ENCODE results near the gene RAB3D. TPM values are rescaled to one million over a fixed set of nuclear protein-coding genes. Genes with fewer than 3 reads are reported as not detected.
"Not testable (repeated sequence)": the region's sequence is repeated elsewhere in the genome, so short reads cannot be mapped to it uniquely, and the experiment has no call there.

RAB3D gene, protein sequence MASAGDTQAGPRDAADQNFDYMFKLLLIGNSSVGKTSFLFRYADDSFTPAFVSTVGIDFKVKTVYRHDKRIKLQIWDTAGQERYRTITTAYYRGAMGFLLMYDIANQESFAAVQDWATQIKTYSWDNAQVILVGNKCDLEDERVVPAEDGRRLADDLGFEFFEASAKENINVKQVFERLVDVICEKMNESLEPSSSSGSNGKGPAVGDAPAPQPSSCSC
- polyA plus RNA-seq (2012; ENCODE audit: low read depth, missing spikeins) = 1.9 TPM

DNA sequence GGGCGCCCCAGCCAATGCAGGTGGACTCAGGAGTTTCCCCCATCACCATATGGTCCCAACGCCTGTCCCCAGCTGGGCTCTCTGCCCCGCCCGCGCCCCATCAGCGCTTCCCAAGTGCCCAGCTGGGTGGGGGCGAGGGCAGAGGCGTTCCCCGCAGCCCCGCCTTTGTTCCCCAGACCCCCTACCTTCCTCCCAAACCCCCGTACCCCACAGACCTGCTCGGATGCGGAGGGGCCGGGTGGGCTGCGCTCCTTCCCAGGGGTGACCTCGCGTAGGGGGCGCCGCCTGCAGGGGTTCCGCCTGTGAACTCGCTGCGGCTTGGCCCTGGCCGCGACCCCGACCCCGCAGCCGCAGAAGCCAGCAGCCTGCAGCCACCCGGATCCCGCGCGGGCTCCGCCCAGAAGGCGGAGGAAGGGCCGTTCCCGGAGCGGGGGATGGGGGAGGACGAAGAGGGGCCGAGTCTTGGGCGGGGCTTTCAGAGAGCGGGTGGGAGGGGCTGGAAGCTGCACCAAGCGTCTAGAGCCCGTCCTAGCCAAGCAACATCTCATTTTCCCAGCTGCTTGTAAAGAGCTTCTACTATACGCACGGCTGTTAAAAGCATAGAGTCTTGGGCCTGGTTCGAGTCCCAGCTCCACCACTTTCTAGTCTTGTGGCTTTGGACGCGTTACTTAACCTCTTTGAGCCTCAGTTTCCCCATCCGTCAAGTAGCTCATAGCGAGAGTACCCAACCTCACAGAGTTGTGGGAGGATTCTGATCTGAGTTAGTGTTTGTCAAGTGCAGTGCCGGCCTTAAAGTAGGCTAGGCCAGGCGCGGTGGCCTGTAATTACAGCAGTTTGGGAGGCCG, at the start of gene RAB3D:
Gene RAB3D (minus strand): TSS at position 404 of the 845 bp plus-strand sequence. CDS start 2,258 bp downstream, outside the sequence.
- peak; percentile 94 for FAIRE-seq
- peak; percentile 96 for DNase-seq (ENCODE audit: insufficient read length, low spot score)
- TF ChIP-seq SPI1 (IDR thresholded peaks at IDR 0.05; ENCODE audit: low read depth, low read length) (no peak), POLR2AphosphoS5 (IDR thresholded peaks at IDR 0.05; ENCODE audit: low read depth, low read length) (no peak), POU2F2 (IDR thresholded peaks at IDR 0.05; ENCODE audit: low read depth, low read length) (no peak), POLR2A (IDR thresholded peaks at IDR 0.05; ENCODE audit: low read depth, low read length) (no peak), TAF1 (IDR thresholded peaks at IDR 0.05; ENCODE audit: low read depth, low read length) (no peak), PAX5 (IDR thresholded peaks at IDR 0.05; ENCODE audit: insufficient read depth, low read length, severe bottlenecking) (no peak)

DNA sequence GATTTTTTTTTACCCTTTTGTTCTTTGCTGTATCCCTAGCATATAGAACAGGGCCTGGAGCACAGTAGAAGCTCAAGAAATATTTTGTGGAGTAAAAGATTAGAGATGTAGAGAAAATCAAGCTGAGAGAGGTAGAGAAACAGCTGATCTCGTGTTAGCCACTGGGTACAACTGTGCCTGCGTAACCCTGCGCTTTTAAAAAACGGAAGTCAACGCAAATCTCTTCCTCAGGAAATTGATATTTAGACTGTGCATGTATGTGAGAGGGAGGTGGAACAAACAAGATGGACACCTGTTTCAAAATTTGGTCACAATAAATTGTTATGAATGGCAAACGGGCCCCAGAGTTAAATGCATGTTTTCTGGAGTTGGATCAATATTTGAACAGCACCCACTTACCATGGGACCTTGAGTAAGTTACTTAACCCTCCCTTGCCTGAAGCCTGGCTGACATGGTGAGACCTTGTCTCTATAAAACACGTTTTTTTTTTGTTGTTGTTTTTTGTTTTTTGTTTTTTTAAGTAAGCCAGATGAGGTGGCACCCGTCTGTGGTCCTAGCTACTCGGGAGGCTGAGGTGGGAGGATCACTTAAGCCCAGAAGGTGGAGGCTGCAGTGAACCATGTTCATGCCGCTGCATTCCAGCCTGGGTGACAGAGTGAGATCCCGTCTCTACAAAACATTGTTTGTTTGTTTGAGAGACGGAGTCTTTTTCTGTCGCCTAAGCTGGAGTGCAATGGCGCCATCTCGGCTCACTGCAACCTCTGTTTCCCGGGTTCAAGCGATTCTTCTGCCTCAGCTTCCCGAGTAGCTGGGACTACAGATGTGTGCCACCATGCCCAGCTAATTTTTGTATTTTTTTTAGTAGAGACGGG, 47.9 kb upstream of the RAB3D start:
- DNase-seq (ENCODE audit: insufficient read length, low spot score) (no peak), FAIRE-seq (no peak)
- TF ChIP-seq PAX5 (IDR thresholded peaks at IDR 0.05; ENCODE audit: insufficient read depth, low read length, severe bottlenecking) (no peak), POLR2AphosphoS5 (IDR thresholded peaks at IDR 0.05; ENCODE audit: low read depth, low read length) (no peak), SPI1 (IDR thresholded peaks at IDR 0.05; ENCODE audit: low read depth, low read length) (peak; percentile 1; the same call in 1 of the 2 replicates), POU2F2 (IDR thresholded peaks at IDR 0.05; ENCODE audit: low read depth, low read length) (no peak), TAF1 (IDR thresholded peaks at IDR 0.05; ENCODE audit: low read depth, low read length) (no peak), POLR2A (IDR thresholded peaks at IDR 0.05; ENCODE audit: low read depth, low read length) (no peak)

DNA sequence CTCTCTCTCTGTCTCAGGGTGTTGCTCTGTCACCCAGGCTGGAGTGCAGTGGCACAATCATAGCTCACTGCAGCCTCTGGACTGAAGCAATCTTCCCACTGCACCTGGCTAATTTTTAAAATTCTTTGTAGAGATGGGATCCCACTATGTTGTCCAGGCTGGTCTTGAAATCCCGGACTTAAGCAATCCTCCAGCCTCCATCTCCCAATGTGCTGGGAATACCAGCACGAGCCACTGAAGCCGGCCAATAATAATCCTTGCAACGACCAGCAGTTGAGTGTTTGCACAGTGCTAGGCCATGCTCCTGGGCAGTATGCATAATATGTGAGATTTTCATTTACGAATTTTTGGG, 45.3 kb upstream of the RAB3D start:
- TF ChIP-seq POLR2AphosphoS5 (IDR thresholded peaks at IDR 0.05; ENCODE audit: low read depth, low read length) (no peak), POLR2A (IDR thresholded peaks at IDR 0.05; ENCODE audit: low read depth, low read length) (no peak), TAF1 (IDR thresholded peaks at IDR 0.05; ENCODE audit: low read depth, low read length) (no peak), PAX5 (IDR thresholded peaks at IDR 0.05; ENCODE audit: insufficient read depth, low read length, severe bottlenecking) (no peak), SPI1 (IDR thresholded peaks at IDR 0.05; ENCODE audit: low read depth, low read length) (no peak), POU2F2 (IDR thresholded peaks at IDR 0.05; ENCODE audit: low read depth, low read length) (no peak)
- no peak for FAIRE-seq
- no peak for DNase-seq (ENCODE audit: insufficient read length, low spot score)

DNA sequence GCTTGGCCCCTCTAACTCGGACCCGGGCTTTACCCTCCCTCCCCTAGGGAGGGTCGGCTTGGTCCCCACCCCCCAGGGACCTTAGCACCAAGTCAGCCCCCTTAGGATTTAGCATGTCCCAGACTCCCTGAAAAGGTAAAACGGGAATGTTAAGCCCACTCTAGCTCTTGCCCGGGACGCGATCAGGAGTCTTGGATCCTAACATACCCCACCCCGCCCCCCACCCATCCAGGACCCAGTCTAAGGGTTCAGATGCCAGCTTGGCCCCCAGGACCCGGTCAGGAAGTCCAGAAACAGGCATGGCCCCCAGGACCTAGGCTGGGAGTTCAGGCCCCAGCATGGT, 44.2 kb upstream of the RAB3D start:
- no peak for TF ChIP-seq PAX5 (IDR thresholded peaks at IDR 0.05; ENCODE audit: insufficient read depth, low read length, severe bottlenecking)
- TF ChIP-seq POLR2A (IDR thresholded peaks at IDR 0.05; ENCODE audit: low read depth, low read length) = no peak
- TF ChIP-seq POLR2AphosphoS5 (IDR thresholded peaks at IDR 0.05; ENCODE audit: low read depth, low read length) = no peak
- no peak for TF ChIP-seq POU2F2 (IDR thresholded peaks at IDR 0.05; ENCODE audit: low read depth, low read length)
- FAIRE-seq = no peak
- no peak for DNase-seq (ENCODE audit: insufficient read length, low spot score)

DNA sequence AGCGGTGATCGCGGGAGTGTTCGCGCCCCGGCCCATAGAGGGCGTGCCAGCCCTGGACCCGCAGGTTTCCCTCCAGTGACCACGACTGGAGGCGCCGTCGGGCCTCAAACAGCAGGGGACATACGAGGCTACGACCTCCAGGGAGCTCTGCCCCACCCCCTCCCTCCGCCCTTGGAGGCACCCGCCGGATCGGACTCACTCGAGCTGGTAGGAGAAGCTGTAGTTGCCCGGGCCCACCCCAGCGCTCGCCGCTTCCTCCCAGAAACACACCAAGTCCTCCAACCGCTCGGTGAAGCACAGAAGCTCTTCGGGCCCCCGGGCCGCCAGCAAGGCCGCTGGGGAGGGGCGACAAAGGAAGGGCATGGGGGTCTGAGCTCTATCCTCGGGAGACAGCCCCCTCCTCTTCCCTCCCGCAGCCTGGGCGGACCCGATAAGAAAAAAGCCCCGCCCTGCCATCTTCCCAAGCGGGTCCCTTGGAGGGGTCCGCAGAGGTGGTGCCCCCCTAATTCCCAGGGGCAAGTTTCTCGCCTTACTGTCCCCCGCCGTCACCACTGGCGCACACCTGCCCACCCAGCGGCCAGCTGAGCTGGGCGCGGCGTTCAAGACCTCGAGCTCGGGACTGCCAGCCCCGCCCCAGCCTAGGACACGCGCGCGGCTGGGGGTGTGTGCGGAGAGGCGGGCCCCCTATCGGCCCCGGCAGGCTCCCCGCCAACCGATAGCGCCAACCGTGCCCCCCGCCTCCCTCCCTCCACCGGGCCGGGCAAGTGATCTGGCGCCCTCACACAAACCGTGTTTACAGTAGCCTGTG, 43.6 kb upstream of the RAB3D start:
- peak; percentile 20 for FAIRE-seq
- no peak for DNase-seq (ENCODE audit: insufficient read length, low spot score)

DNA sequence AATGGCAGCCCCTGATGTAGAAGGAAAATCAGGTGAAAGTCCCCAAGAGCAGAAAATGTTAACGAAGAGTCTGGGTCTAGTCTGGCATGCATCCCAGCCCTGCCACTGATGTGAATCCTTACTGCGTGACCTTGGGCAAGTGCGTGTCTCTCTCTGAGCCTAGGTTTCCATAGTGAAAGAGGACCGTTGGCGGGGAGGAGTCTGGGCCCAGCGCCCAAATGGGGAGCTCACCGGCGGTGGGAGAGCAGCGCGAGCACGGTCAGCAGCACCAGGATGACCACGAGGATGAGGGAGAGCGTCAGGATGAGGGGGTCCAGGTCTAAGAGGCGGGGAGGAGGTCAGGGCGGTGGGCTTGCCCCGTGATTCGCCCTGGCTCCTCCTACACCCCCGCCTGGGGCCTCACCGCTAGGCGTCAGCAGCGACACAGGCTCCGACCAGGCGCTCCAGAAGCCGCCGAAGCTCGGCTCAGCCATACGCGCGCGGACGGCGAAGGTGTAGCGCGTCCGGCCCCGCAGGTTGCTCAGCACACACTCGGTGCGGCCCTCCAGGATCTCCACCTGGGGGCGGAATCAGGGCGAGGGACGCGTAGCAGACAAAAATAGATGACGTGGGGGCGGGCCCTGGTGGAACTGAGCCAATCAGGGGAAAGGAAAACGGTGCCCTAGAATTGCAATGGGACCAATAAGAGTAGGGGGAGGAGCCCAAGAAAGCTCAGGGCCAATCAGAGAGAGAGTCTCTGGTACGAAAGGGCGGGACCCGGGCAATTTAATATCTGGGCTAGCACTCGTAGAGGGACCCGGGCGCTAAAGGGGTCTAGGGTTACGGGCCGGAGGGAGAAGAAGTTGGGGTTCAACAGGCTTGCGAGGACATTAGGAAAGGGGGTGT, 41.4 kb upstream of the RAB3D start:
- FAIRE-seq = peak; percentile 76
- DNase-seq (ENCODE audit: insufficient read length, low spot score) = peak; percentile 98
- TF ChIP-seq TAF1 (IDR thresholded peaks at IDR 0.05; ENCODE audit: low read depth, low read length) (peak; percentile 36; the same call in 1 of the 2 replicates), POU2F2 (IDR thresholded peaks at IDR 0.05; ENCODE audit: low read depth, low read length) (no peak), POLR2AphosphoS5 (IDR thresholded peaks at IDR 0.05; ENCODE audit: low read depth, low read length) (peak; percentile 37; the same call in 1 of the 2 replicates), PAX5 (IDR thresholded peaks at IDR 0.05; ENCODE audit: insufficient read depth, low read length, severe bottlenecking) (no peak), SPI1 (IDR thresholded peaks at IDR 0.05; ENCODE audit: low read depth, low read length) (no peak), POLR2A (IDR thresholded peaks at IDR 0.05; ENCODE audit: low read depth, low read length) (peak; percentile 55; the same call in 1 of the 2 replicates)

More for the DNA sequence above, 43.6 kb upstream of the RAB3D start:
- TF ChIP-seq POLR2AphosphoS5 (IDR thresholded peaks at IDR 0.05; ENCODE audit: low read depth, low read length) (no peak), PAX5 (IDR thresholded peaks at IDR 0.05; ENCODE audit: insufficient read depth, low read length, severe bottlenecking) (no peak)

DNA sequence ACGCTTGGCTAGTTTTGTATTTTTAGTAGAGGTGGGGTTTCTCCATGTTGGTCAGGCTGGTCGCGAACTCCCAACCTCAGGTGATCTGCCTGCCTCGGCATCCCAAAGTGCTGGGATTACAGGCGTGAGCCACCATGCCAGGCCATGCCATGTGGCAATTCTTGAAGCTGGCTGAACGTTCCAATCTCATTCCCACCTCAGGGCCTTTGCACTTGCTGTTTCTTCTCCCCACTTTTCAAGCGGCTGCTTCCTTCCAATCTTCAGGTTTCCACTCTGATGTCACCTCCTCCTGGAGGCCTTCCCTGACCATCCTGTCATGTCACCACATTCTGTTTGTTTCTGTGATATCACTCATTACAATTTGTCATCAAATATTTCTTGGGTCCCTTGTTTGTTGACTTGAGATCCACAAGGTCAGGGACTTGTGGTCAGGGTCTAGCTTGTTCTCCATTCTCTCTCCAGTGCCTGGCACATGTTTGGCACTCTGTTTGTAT, 40.4 kb upstream of the RAB3D start:
- FAIRE-seq = no peak
- no peak for DNase-seq (ENCODE audit: insufficient read length, low spot score)
- no peak for TF ChIP-seq SPI1 (IDR thresholded peaks at IDR 0.05; ENCODE audit: low read depth, low read length)
- TF ChIP-seq POLR2AphosphoS5 (IDR thresholded peaks at IDR 0.05; ENCODE audit: low read depth, low read length) = no peak
- TF ChIP-seq POLR2A (IDR thresholded peaks at IDR 0.05; ENCODE audit: low read depth, low read length) = no peak
- no peak for TF ChIP-seq PAX5 (IDR thresholded peaks at IDR 0.05; ENCODE audit: insufficient read depth, low read length, severe bottlenecking)
- no peak for TF ChIP-seq POU2F2 (IDR thresholded peaks at IDR 0.05; ENCODE audit: low read depth, low read length)
- no peak for TF ChIP-seq TAF1 (IDR thresholded peaks at IDR 0.05; ENCODE audit: low read depth, low read length)

DNA sequence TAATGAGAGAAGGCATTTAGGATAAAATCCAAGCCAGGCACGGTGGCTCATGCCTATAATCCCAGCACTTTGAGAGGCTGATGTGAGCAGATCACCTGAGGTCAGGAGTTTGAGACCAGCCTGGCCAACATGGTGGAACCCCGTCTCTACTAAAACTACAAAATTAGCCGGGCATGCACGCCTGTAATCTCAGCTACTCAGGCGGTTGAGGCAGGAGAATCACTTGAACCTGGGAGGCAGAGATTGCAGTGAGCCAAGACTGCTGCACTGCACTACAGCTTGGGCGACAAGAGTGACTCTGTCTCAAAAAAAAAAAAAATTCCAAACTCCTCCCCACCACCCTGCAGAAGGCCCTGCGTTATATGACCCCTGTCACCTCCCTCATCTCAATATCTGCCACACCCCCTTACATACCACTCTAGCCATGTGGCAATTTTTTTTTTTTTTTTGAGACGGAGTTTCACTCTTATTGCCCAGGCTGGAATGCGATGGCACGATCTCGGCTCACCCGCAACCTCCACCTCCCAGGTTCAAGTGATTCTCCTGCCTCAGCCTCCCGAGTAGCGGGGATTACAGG, 39.9 kb upstream of the RAB3D start:
- DNase-seq (ENCODE audit: insufficient read length, low spot score); FAIRE-seq: not testable (repeated sequence)
